CD8-positive, alpha-beta memory T cell (primary cell): ENCODE measurements around the gene TMEM151B. TPM values are rescaled to one million over a fixed set of nuclear protein-coding genes. Genes with fewer than 3 reads are reported as not detected.

Experiments
- CTCF ChIA-PET: fragments of 350-600 bp; sonication (Branson Sonifier 250); formaldehyde crosslinking; loops from one replicate; lab custom pipeline; 2021; ENCODE audit warnings: antibody characterized with exemption; lab: Charles Lee
- POLR2A ChIA-PET: fragments of 350-600 bp; sonication (Branson Sonifier 250); formaldehyde crosslinking; loops from one replicate; lab custom pipeline; 2021; ENCODE audit warnings: antibody characterized with exemption; lab: Charles Lee
- DNase-seq, 5 donors: peaks; one replicate each; pipeline versions ENCODE4 v3.0.0 to v3.0.0-alpha.2; 2020 to 2022; ENCODE audit warnings: mixed read lengths in 1 of 5
- H3K27ac ChIP-seq: one replicate; pipeline ENCODE4 v1.7.0; 2013; ENCODE audit warnings: low read depth, mild to moderate bottlenecking, low read length, moderate library complexity
- H3K27me3 ChIP-seq: 2 replicates; pipeline ENCODE4 v1.7.0; 2013; ENCODE audit warnings: low read length, mild to moderate bottlenecking; ENCODE audit not compliant: insufficient read depth, poor library complexity, severe bottlenecking
- H3K36me3 ChIP-seq: 2 replicates; pipeline ENCODE4 v1.7.0; 2013; ENCODE audit warnings: mild to moderate bottlenecking, low read length, moderate library complexity; ENCODE audit not compliant: insufficient read depth
- H3K4me1 ChIP-seq: 2 replicates; pipeline ENCODE4 v1.7.0; 2013; ENCODE audit warnings: mild to moderate bottlenecking, low read length, moderate library complexity; ENCODE audit not compliant: insufficient read depth
- H3K4me3 ChIP-seq: 2 replicates; pipeline ENCODE4 v1.7.0; 2013; ENCODE audit warnings: mild to moderate bottlenecking, low read length
- H3K9me3 ChIP-seq: 2 replicates; pipeline ENCODE4 v1.7.0; 2013; ENCODE audit warnings: mild to moderate bottlenecking, low read length
- H3K27ac Mint-ChIP-seq, 8 donors: one replicate each; pipeline ENCODE4 v1.8.0; 2020 to 2021; ENCODE audit warnings: mixed read lengths in 8 of 8, mild to moderate bottlenecking in 6 of 8, inconsistent platforms in 3 of 8, moderate library complexity in 3 of 8
- H3K27me3 Mint-ChIP-seq, 2 donors: one replicate each; pipeline ENCODE4 v1.8.0; 2020 to 2021; ENCODE audit warnings: mixed read lengths in 2 of 2, mild to moderate bottlenecking in 1 of 2, moderate library complexity in 1 of 2
- H3K36me3 Mint-ChIP-seq, 3 donors: one replicate each; pipeline ENCODE4 v1.8.0; 2020 to 2021; ENCODE audit warnings: mixed read lengths in 3 of 3, inconsistent platforms in 1 of 3, mild to moderate bottlenecking in 1 of 3
- H3K4me1 Mint-ChIP-seq, 3 donors: one replicate each; pipeline ENCODE4 v1.8.0; 2020 to 2021; ENCODE audit warnings: mixed read lengths in 3 of 3, inconsistent platforms in 1 of 3, mild to moderate bottlenecking in 1 of 3
- H3K4me3 Mint-ChIP-seq, 7 donors: one replicate each; pipeline ENCODE4 v1.8.0; 2020 to 2021; ENCODE audit warnings: mixed read lengths in 7 of 7, mild to moderate bottlenecking in 6 of 7, moderate library complexity in 4 of 7, inconsistent platforms in 2 of 7
- H3K9me3 Mint-ChIP-seq, 5 donors: one replicate each; pipeline ENCODE4 v1.8.0; 2020 to 2022; ENCODE audit warnings: mixed read lengths in 5 of 5, mild to moderate bottlenecking in 3 of 5, moderate library complexity in 2 of 5, inconsistent platforms in 1 of 5
- polyA plus RNA-seq: library from polyadenylated mRNA; unstranded; fragments of 300-500 nt; fragmentation: Illumina TruSeq; gene quantifications from one replicate; pipeline ENCODE4 v1.2.3, GENCODE V29; 2021
- total RNA-seq, 2 experiments: library from RNA; stranded (reverse); gene quantifications; one replicate each; pipeline ENCODE4 v1.2.3, GENCODE V29; 2021

The TMEM151B gene
- total and polyA plus RNA-seq, 3 experiments from 2014 or later = not detected

DNA sequence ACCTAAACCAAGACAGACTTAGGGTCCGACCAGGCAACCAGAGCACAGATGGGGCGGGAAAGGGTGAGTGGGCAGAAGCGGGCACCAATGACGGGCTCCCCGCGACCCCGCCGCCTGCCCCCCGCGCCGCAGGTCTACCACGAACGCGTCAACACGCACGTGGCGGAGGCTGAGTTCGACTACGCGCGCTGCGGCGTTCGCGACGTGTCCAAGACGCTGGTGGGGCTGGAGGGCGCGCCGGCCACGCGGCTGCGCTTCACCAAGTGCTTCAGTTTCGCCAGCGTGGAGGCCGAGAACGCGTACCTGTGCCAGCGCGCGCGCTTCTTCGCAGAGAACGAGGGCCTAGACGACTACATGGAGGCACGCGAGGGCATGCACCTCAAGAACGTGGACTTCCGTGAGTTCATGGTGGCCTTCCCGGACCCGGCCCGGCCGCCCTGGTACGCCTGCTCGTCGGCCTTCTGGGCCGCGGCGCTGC is 5.1 kb downstream of the TMEM151B start:
- no peaks in the 10 kb centered on the region for H3K4me1 ChIP-seq
- no peak overlapping the region for H3K27ac Mint-ChIP-seq
- ChIA-PET POLR2A (no interaction called here), CTCF (no interaction called here)
- H3K4me1 Mint-ChIP-seq = peaks cover 0 to 12% (median 9%) of the 10 kb centered on the region in 3 donors
- no peaks in the 10 kb centered on the region for H3K9me3 ChIP-seq
- no peaks in the 10 kb centered on the region for H3K36me3 ChIP-seq
- no peaks in the 10 kb centered on the region for H3K9me3 Mint-ChIP-seq
- peaks cover 0 to 8% (median 0%) of the 10 kb centered on the region in 3 donors for H3K36me3 Mint-ChIP-seq
- DNase-seq = no peak
- peak overlapping the region in 1 of 7 donors; percentile 32 for H3K4me3 Mint-ChIP-seq
- H3K27me3 ChIP-seq = peaks cover 45% of the 10 kb centered on the region
- H3K27ac ChIP-seq = no peak overlapping the region
- peaks cover 53 to 74% of the 10 kb centered on the region in 2 donors for H3K27me3 Mint-ChIP-seq
- H3K4me3 ChIP-seq = no peak overlapping the region

DNA sequence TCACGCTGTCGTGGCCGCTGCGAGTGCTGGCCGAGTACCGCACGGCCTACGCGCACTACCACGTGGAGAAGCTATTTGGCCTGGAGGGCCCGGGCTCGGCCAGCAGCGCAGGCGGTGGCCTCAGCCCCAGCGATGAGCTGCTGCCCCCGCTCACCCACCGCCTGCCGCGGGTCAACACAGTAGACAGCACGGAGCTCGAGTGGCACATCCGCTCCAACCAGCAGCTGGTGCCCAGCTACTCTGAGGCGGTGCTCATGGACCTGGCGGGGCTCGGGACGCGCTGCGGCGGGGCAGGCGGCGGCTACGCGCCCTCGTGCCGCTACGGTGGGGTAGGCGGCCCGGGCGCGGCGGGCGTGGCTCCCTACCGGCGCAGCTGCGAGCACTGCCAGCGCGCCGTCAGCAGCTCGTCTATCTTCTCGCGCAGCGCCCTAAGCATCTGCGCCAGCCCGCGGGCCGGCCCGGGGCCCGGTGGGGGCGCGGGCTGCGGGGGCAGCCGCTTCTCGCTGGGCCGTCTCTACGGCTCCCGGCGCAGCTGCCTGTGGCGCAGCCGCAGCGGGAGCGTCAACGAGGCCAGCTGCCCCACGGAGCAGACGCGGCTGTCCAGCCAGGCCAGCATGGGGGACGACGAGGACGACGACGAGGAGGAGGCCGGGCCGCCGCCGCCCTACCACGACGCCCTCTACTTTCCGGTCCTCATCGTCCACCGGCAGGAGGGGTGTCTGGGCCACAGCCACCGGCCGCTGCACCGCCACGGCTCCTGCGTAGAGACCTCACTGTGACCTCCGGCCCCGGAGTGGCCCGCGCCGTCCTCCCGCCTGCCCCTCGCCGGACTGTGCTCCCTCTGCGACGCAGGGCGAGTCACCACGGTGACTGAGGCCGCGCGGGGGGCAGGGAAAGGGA is 5.7 kb downstream of the TMEM151B start:
- Histone ChIP-seq H3K27me3 (peaks cover 44% of the 10 kb centered on the region), H3K4me3 (no peak overlapping the region), H3K27ac (no peak overlapping the region), H3K36me3 (no peaks in the 10 kb centered on the region), H3K9me3 (no peaks in the 10 kb centered on the region), H3K4me1 (no peaks in the 10 kb centered on the region)
- Mint-ChIP-seq H3K4me1 (peaks cover 0 to 11% (median 8%) of the 10 kb centered on the region in 3 donors), H3K27ac (no peak overlapping the region), H3K27me3 (peaks cover 52 to 79% of the 10 kb centered on the region in 2 donors), H3K36me3 (peaks cover 0 to 8% (median 0%) of the 10 kb centered on the region in 3 donors), H3K9me3 (no peaks in the 10 kb centered on the region), H3K4me3 (peak overlapping the region in 1 of 7 donors; percentile 32)
- peak in 1 of 5 donors; percentile 30 for DNase-seq
- ChIA-PET CTCF (no interaction called here), POLR2A (no interaction called here)

DNA sequence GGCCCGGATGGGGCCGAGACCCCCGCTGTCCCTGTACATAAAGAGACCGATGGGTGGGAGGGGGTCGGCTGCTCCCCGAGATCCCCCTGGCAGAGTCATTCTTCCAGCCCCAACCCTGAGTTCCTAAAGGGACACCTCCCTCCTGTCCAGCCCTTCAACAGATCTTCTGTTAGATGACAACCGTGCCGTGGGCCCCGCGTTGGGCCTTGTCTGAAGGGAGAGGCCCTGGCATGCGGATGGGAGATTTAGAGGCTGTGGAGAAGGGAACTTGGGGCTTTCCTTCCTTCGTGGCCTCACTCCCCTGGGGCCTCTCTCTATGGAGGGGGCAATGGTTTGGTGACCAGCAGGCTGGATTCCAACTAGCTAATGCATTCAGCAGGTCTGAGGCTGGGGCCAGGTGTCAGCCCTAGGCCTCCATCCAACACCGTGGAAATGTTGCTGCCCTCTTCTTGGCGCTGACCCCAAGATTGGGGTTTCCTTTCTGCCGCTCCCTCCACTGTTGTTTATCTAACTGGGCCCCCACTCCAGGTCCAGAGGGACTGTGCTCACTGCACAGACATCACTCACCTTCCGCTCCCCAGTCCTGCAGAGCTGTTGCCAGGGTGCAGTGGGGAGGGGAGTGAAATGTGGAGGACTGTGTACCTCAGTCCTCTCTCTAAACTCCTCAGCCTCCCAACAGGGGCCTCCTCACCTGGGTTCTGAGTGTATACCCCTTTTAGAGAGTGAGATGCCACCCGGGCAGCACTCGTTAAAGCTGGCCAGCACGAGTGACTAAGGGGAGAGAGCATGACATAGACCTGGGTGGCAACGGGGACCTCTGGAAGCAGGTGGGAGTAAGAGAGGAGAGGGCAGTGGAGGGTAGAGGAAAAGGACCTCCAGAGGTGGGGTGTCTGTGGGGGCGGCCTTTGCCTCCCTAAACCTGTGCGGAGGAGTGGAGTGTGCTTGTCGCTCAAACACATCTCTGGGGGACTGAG is 6.7 kb downstream of the TMEM151B start:
- Mint-ChIP-seq H3K27ac (no peak overlapping the region), H3K9me3 (no peaks in the 10 kb centered on the region), H3K36me3 (peaks cover 0 to 8% (median 0%) of the 10 kb centered on the region in 3 donors), H3K4me1 (peaks cover 0 to 6% (median 3%) of the 10 kb centered on the region in 3 donors), H3K27me3 (peaks cover 43 to 70% of the 10 kb centered on the region in 2 donors), H3K4me3 (peak overlapping the region in 4 of 7 donors; percentile 47 to 63 (median 50))
- Histone ChIP-seq H3K27me3 (peaks cover 34% of the 10 kb centered on the region), H3K4me3 (no peak overlapping the region), H3K4me1 (no peaks in the 10 kb centered on the region), H3K27ac (no peak overlapping the region), H3K9me3 (no peaks in the 10 kb centered on the region), H3K36me3 (no peaks in the 10 kb centered on the region)
- POLR2A ChIA-PET = no interaction called here
- no peak for DNase-seq
- CTCF ChIA-PET = interaction anchor here (0.9 to 1.5 kb wide), 3 partner anchors 9 to 104 kb away, joined by 3 to 6 read pairs (median 3); no protein-coding TSS in a partner anchor

DNA sequence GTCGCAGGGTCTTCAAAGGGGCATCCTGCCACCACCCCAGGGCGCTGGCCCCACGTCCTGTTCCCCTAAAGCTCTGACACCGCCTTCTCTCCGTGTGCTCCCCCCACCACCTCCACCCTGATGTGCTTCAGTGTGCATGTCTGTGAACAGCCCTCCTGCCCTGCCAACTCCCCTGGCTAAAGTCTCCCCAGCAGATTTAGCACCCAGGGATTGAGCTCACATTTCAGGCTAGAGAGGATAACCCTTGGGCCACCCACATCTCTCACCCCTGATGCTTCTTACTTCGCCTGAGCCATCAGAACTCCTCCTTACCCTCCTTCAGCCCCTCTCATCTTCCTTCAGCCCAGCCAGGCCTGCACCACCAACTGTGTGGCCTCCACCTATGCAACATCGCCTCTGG is 7.5 kb downstream of the TMEM151B start:
- peaks cover 0 to 5% (median 0%) of the 10 kb centered on the region in 3 donors for H3K36me3 Mint-ChIP-seq
- Histone ChIP-seq H3K4me1 (no peaks in the 10 kb centered on the region), H3K27me3 (peaks cover 26% of the 10 kb centered on the region), H3K27ac (no peak overlapping the region), H3K9me3 (no peaks in the 10 kb centered on the region), H3K36me3 (no peaks in the 10 kb centered on the region), H3K4me3 (no peak overlapping the region)
- DNase-seq = no peak
- POLR2A ChIA-PET = interaction anchor here (1.1 kb wide), 1 partner anchor 21 kb away, joined by 4 read pairs; no protein-coding TSS in a partner anchor
- H3K9me3 Mint-ChIP-seq = no peaks in the 10 kb centered on the region
- peak overlapping the region in 1 of 7 donors; percentile 19 for H3K4me3 Mint-ChIP-seq
- peaks cover 0 to 6% (median 3%) of the 10 kb centered on the region in 3 donors for H3K4me1 Mint-ChIP-seq
- H3K27ac Mint-ChIP-seq = no peak overlapping the region
- CTCF ChIA-PET = interaction anchor here (0.9 to 1.5 kb wide), 2 partner anchors 9 to 60 kb away, joined by 3 to 6 read pairs; no protein-coding TSS in a partner anchor
- H3K27me3 Mint-ChIP-seq = peaks cover 40 to 65% of the 10 kb centered on the region in 2 donors

DNA sequence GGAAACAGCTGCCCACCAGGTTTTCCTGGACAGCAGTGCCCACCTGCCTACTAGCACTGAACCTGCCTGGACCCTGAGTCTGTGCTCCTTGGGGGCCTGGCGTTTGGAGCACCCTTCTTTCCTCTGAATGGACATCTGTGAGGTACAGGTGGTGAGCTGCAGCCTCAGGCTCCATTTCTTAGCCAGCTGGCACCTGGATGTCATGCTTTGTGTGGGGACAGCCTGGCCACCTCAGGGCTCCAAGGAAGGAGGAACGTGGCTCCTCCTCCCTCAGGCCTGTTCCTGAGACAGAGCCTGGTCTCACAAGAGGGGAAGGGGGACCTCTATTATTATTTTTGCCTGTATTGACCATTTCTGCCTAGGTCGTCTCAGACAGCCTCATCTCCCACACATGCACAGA is 8.1 kb downstream of the TMEM151B start:
- peaks cover 0 to 3% (median 0%) of the 10 kb centered on the region in 3 donors for H3K36me3 Mint-ChIP-seq
- Histone ChIP-seq H3K4me1 (no peaks in the 10 kb centered on the region), H3K9me3 (no peaks in the 10 kb centered on the region), H3K36me3 (no peaks in the 10 kb centered on the region), H3K4me3 (no peak overlapping the region), H3K27me3 (peaks cover 21% of the 10 kb centered on the region), H3K27ac (no peak overlapping the region)
- no peak for DNase-seq
- ChIA-PET CTCF (interaction anchor here (0.9 to 1.5 kb wide), 2 partner anchors 10 to 60 kb away, joined by 3 to 6 read pairs; no protein-coding TSS in a partner anchor), POLR2A (interaction anchor here (1.1 kb wide), 1 partner anchor 22 kb away, joined by 4 read pairs; no protein-coding TSS in a partner anchor)
- H3K4me1 Mint-ChIP-seq = peaks cover 0 to 6% (median 3%) of the 10 kb centered on the region in 3 donors
- no peaks in the 10 kb centered on the region for H3K9me3 Mint-ChIP-seq
- H3K27me3 Mint-ChIP-seq = peaks cover 37 to 63% of the 10 kb centered on the region in 2 donors
- no peak overlapping the region for H3K4me3 Mint-ChIP-seq
- H3K27ac Mint-ChIP-seq = no peak overlapping the region

DNA sequence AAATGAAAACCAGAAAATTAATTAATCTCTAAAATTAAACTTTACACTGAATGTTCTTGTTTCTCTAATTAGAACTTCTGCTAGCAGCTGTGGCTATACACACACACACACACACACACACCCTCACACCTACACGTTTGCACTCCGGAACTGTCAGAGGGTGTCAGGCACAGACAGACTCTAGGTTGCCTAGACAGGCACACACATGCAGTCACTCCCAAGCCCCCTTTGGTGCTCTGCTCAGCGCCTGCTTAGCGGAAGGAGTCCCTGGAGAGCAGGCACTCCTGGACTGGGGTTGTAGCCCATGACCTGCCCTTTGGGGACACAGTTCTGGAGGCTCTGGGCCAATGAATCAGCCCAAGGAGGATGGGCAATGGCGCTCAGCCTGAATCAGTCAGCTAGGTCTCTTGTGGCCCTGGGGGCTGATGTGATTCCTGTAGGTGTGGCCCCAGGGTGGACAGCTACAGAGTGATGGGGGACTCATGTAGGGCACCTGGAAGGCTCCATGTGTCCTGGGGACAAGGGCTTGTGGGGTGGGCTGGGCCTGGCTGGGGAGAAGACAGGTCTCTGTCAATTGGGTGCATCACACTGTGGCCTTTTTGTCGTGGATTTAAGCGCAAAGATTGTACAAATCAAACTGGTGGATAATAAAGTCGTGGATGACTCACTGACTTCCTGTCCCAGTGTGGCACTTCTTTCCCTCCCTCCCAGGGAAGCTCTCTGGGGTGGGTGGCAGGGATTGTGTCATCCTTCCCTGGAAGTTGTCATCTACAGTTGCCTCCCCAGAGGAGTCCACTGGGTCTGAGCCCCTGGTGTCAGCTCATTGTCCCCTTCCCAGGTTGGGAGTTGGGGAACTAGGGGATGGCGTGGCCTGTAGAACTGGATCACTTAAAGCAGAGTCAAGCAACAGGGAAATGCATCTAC is 8.8 kb downstream of the TMEM151B start:
- H3K27me3 ChIP-seq = peaks cover 14% of the 10 kb centered on the region
- POLR2A ChIA-PET = interaction anchor here (1.1 kb wide), 1 partner anchor 22 kb away, joined by 4 read pairs; no protein-coding TSS in a partner anchor
- H3K4me3 Mint-ChIP-seq = peak overlapping the region in 1 of 7 donors; percentile 9
- no peak for DNase-seq
- H3K4me1 ChIP-seq = no peaks in the 10 kb centered on the region
- H3K4me1 Mint-ChIP-seq = peaks cover 0 to 6% (median 3%) of the 10 kb centered on the region in 3 donors
- no peak overlapping the region for H3K27ac ChIP-seq
- H3K9me3 Mint-ChIP-seq = no peaks in the 10 kb centered on the region
- H3K27me3 Mint-ChIP-seq = peaks cover 39 to 64% of the 10 kb centered on the region in 2 donors
- no peaks in the 10 kb centered on the region for H3K36me3 ChIP-seq
- no peaks in the 10 kb centered on the region for H3K9me3 ChIP-seq
- no peak overlapping the region for H3K27ac Mint-ChIP-seq
- no peak overlapping the region for H3K4me3 ChIP-seq
- CTCF ChIA-PET = interaction anchor here (0.6 kb wide), 1 partner anchor 626 kb away, joined by 3 read pairs; no protein-coding TSS in a partner anchor
- H3K36me3 Mint-ChIP-seq = peaks cover 0 to 3% (median 0%) of the 10 kb centered on the region in 3 donors
